Measurements from ENCODE around the gene TMEM214.

Gene TMEM214

GRCh38 chr2:27041752-27042151 lies 9.0 kb downstream of the TMEM214 start:
- no peak for DNase-seq

GRCh38 chr2:27042159-27042661 lies 9.4 kb downstream of the TMEM214 start:
- peak in 1 of 2 donors; percentile 42 for DNase-seq

- no peak for DNase-seq
Measured at GRCh38 chr2:27042985-27043634, 10.3 kb downstream of the TMEM214 start.

- DNase-seq, result peak; percentile 58 to 68
Measured at GRCh38 chr2:27049422-27050280, 16.9 kb downstream of the TMEM214 start.

- DNase-seq, result peak; percentile 93 to 94
Measured at GRCh38 chr2:27050281-27050995, 17.7 kb downstream of the TMEM214 start.

GRCh38 chr2:27050996-27051901 lies 18.5 kb downstream of the TMEM214 start, which contains the start of gene AGBL5:
AGBL5 (plus strand) TSS chr2:27051668; CDS start chr2:27052959, 1,291 bp downstream.
- peak; percentile 97 to 98 for DNase-seq

GRCh38 chr2:27051902-27052645 lies 19.3 kb downstream of the TMEM214 start:
- DNase-seq, result no peak

GRCh38 chr2:27053321-27053720 lies 20.6 kb downstream of the TMEM214 start:
- DNase-seq, result no peak

GRCh38 chr2:27053776-27054175 lies 21.0 kb downstream of the TMEM214 start:
- DNase-seq, result no peak

GRCh38 chr2:27054721-27055120 lies 22.0 kb downstream of the TMEM214 start:
- no peak for DNase-seq

- DNase-seq, result no peak
Measured at GRCh38 chr2:27057184-27057583, 24.4 kb downstream of the TMEM214 start.

GRCh38 chr2:27058210-27058609 lies 25.4 kb downstream of the TMEM214 start:
- no peak for DNase-seq

GRCh38 chr2:27059141-27059820 lies 26.5 kb downstream of the TMEM214 start:
- no peak for DNase-seq

GRCh38 chr2:27060323-27060722 lies 27.6 kb downstream of the TMEM214 start:
- DNase-seq, result no peak

- DNase-seq, result no peak
Measured at GRCh38 chr2:27065128-27065527, 32.4 kb downstream of the TMEM214 start.

- DNase-seq, result no peak
Measured at GRCh38 chr2:27067385-27067784, 34.6 kb downstream of the TMEM214 start.

- no peak for DNase-seq
Measured at GRCh38 chr2:27069436-27069835, 36.7 kb downstream of the TMEM214 start.

- no peak for DNase-seq
Measured at GRCh38 chr2:27069961-27070618, 37.3 kb downstream of the TMEM214 start.

GRCh38 chr2:27070653-27071276 lies 38.0 kb downstream of the TMEM214 start:
- no peak for DNase-seq

Measured in CD4-positive, alpha-beta T cell treated with Interleukin-1 beta for 1 hour (primary cell).